HG02678 (cell line): ENCODE results near the gene AICDA.

Experiments used
- ATAC-seq: cut with Tn5 transposase; IDR thresholded peaks from one replicate; pipeline ENCODE4 v1.9.1; 2021; ENCODE audit warnings: mild to moderate bottlenecking, moderate library complexity; ENCODE audit not compliant: unreplicated experiment

AICDA gene

GRCh38 chr12:8559676-8560075, 53.0 kb downstream of the AICDA start:
- ATAC-seq = no peak

- ATAC-seq = no peak
Measured at GRCh38 chr12:8556531-8557097, 56.0 kb downstream of the AICDA start.

GRCh38 chr12:8554451-8555195, 58.0 kb downstream of the AICDA start:
- no peak for ATAC-seq

GRCh38 chr12:8553088-8553627, 59.5 kb downstream of the AICDA start:
- no peak for ATAC-seq
